ENCODE data around the gene CCDC134.

GRCh38 chr22:41831383-41831782 lies 30.9 kb downstream of the CCDC134 start:
- TF ChIP-seq EZH2 (IDR thresholded peaks at IDR 0.05; ENCODE audit: borderline replicate concordance): no peak
- TF ChIP-seq CTCF (IDR thresholded peaks at IDR 0.05; ENCODE audit: poor library complexity): no peak
- TF ChIP-seq EZH2phosphoT487 (IDR thresholded peaks at IDR 0.05; ENCODE audit: low read depth, severe bottlenecking, unreplicated experiment): no peak

Data from hepatocyte (in vitro differentiated cells).